SK-N-SH (cell line): Measurements from ENCODE around the gene HBP1.

Source experiments
- CTCF ChIP-seq: fragments of 200-600 bp; sonication (generic); IDR thresholded peaks from 2 replicates; pipeline ENCODE4 v1.6.1; 2017; ENCODE audit warnings: antibody characterized with exemption, mild to moderate bottlenecking, moderate library complexity
- ELF1 ChIP-seq: IDR thresholded peaks from 2 replicates; pipeline ENCODE4 v1.4.0; 2012
- EZH2phosphoT487 ChIP-seq: fragments of 200-600 bp; sonication (generic); IDR thresholded peaks from 2 replicates; pipeline ENCODE4 v1.6.1; 2017; ENCODE audit warnings: low read depth, mixed run types, mild to moderate bottlenecking, antibody characterized with exemption, moderate library complexity, borderline replicate concordance
- REST ChIP-seq: IDR thresholded peaks from 2 replicates; pipeline ENCODE4 v1.6.1; 2012; ENCODE audit warnings: mild to moderate bottlenecking, low read depth, low read length, moderate library complexity
- SIN3A ChIP-seq: IDR thresholded peaks from 2 replicates; pipeline ENCODE4 v1.6.1; 2012; ENCODE audit warnings: low read depth, mild to moderate bottlenecking, low read length, moderate library complexity, borderline replicate concordance
- SMC3 ChIP-seq: IDR thresholded peaks from 2 replicates; pipeline ENCODE4 v1.6.1; 2012; ENCODE audit warnings: low read depth, low read length, improper control_type of control experiment
- TAF1 ChIP-seq: IDR thresholded peaks from 2 replicates; pipeline ENCODE4 v1.6.1; 2012; ENCODE audit warnings: low read depth, mild to moderate bottlenecking, low read length, moderate library complexity, borderline replicate concordance
- TEAD4 ChIP-seq: IDR thresholded peaks from 2 replicates; pipeline ENCODE4 v1.4.0; 2012; ENCODE audit warnings: mild to moderate bottlenecking, borderline replicate concordance; ENCODE audit not compliant: insufficient read depth
- USF2 ChIP-seq: fragments of 150-350 bp; IDR thresholded peaks from 2 replicates; pipeline ENCODE4 v1.6.1; 2017; ENCODE audit warnings: antibody characterized with exemption, low read length, low read depth, borderline replicate concordance
- ZBTB33 ChIP-seq: IDR thresholded peaks from 2 replicates; pipeline ENCODE4 v1.4.0; 2012; ENCODE audit warnings: low read depth, borderline replicate concordance

GRCh38 chr7:107130487-107131220, 38.1 kb upstream of the HBP1 start:
- TF ChIP-seq EZH2phosphoT487 (no peak), REST (no peak), CTCF (peak; percentile 15; the same call in 1 of the 2 replicates), SIN3A (no peak), SMC3 (no peak), USF2 (no peak), ELF1 (no peak), ZBTB33 (no peak), TEAD4 (no peak), TAF1 (no peak)
